ENCODE data around the gene RNF7.

GRCh38 chr3:141710888-141711616 lies 27.0 kb upstream of the RNF7 start:
- no peak for TF ChIP-seq POLR2A (IDR thresholded peaks at IDR 0.05; ENCODE audit: low read length)
- no peak for TF ChIP-seq GATA1 (IDR thresholded peaks at IDR 0.05; ENCODE audit: low read depth, low read length)

Measured in erythroblast (primary cell).